ENCODE results near the gene TBCA. TPM values are rescaled to one million over a fixed set of nuclear protein-coding genes. Genes with fewer than 3 reads are reported as not detected.

The TBCA gene
- total RNA-seq, 1 experiment from 2014 or later, result 119 TPM

- intact Hi-C loops (cut with micrococcal nuclease), result no loop called here
- no TSS peak for BruUV-seq (replicated peaks)
Measured at GRCh38 chr5:77644371-77645157, 131.6 kb downstream of the TBCA start.

DNA sequence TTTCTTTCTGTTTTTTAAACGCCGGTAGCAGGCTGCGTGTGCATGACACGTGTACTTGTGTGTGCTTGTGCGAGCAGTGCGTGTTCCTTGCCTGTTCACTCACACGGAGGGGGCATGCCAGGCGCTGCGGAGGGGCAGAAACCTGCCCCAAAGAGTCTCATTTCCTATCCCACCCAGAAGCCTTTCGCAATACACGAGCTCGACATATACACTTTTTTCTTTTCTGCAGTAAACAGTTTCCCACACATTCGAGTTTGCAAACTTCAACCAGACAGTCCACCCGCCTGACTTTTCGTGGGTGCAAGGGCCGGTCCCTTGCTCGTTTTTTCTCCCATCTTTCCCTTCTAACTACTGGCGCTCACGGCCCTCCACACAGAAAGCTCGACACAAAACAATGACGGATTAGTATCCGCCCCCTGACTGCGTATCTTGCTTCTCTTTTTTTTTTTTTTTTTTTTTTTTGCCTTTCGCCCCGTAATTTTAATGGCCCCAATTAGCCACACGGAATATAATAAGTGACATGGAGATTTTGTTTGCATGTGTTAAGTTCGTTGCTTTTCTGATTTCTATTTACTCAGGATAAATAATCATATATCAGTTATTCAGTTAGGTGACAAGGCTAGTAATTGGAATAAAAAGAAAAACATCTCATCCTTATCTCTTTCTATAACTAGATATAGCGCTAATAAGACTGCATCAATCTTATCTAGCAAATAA lies 132.3 kb downstream of the TBCA start:
- Histone ChIP-seq H3K4me1 (ENCODE audit: insufficient read depth, low read length) (no peaks in the 10 kb centered on the region), H3K9ac (ENCODE audit: low read length) (no peak overlapping the region), H4K20me1 (ENCODE audit: low read length) (no peaks in the 10 kb centered on the region), H3K9me2 (replicated peaks; ENCODE audit: low read length) (no peaks in the 10 kb centered on the region), H3F3A (ENCODE audit: low read length, unreplicated experiment) (no peaks in the 10 kb centered on the region), H2AFZ (ENCODE audit: low read length) (no peak overlapping the region), H3K9me3 (ENCODE audit: low read length) (no peaks in the 10 kb centered on the region), H3K4me3 (ENCODE audit: low read length) (no peak overlapping the region), H3K27ac (ENCODE audit: low read length) (no peak overlapping the region), H3K4me2 (ENCODE audit: low read length) (no peak overlapping the region), H3K27me3 (ENCODE audit: low read length) (peaks cover 39% of the 10 kb centered on the region), H3K79me2 (ENCODE audit: low read length) (no peaks in the 10 kb centered on the region), H3K36me3 (ENCODE audit: low read depth, low read length) (no peaks in the 10 kb centered on the region)
- intact Hi-C loops (cut with micrococcal nuclease), result no loop called here
- BruUV-seq (replicated peaks), result no TSS peak
- CTCF ChIA-PET, result no interaction called here
- DNase-seq (no peak), ATAC-seq (no peak)
- POLR2A ChIA-PET (ENCODE audit: unreplicated experiment), result no interaction called here
- TF ChIP-seq CTCF (conservative IDR thresholded peaks at IDR 0.05; ENCODE audit: low read depth, low read length) (no peak), EZH2phosphoT487 (IDR thresholded peaks at IDR 0.05; ENCODE audit: borderline replicate concordance, low read length) (no peak), EZH2 (IDR thresholded peaks at IDR 0.05; ENCODE audit: low read length, unreplicated experiment) (no peak)

More at GRCh38 chr5:77644371-77645157, 131.6 kb downstream of the TBCA start:
- TF ChIP-seq EZH2phosphoT487 (IDR thresholded peaks at IDR 0.05; ENCODE audit: borderline replicate concordance, low read length), result no peak
- no peak for TF ChIP-seq CTCF (conservative IDR thresholded peaks at IDR 0.05; ENCODE audit: low read depth, low read length)
- no peak for TF ChIP-seq EZH2 (IDR thresholded peaks at IDR 0.05; ENCODE audit: low read length, unreplicated experiment)
- CTCF ChIA-PET, result no interaction called here
- Histone ChIP-seq H2AFZ (ENCODE audit: low read length) (no peak overlapping the region), H3K27me3 (ENCODE audit: low read length) (peaks cover 39% of the 10 kb centered on the region), H4K20me1 (ENCODE audit: low read length) (no peaks in the 10 kb centered on the region), H3K4me3 (ENCODE audit: low read length) (no peak overlapping the region), H3K27ac (ENCODE audit: low read length) (no peak overlapping the region), H3K4me2 (ENCODE audit: low read length) (no peak overlapping the region), H3K79me2 (ENCODE audit: low read length) (no peaks in the 10 kb centered on the region), H3K4me1 (ENCODE audit: insufficient read depth, low read length) (no peaks in the 10 kb centered on the region), H3K9ac (ENCODE audit: low read length) (no peak overlapping the region), H3K36me3 (ENCODE audit: low read depth, low read length) (no peaks in the 10 kb centered on the region), H3F3A (ENCODE audit: low read length, unreplicated experiment) (no peaks in the 10 kb centered on the region), H3K9me2 (replicated peaks; ENCODE audit: low read length) (no peaks in the 10 kb centered on the region), H3K9me3 (ENCODE audit: low read length) (no peaks in the 10 kb centered on the region)
- DNase-seq, result no peak
- POLR2A ChIA-PET (ENCODE audit: unreplicated experiment), result no interaction called here
- ATAC-seq, result no peak
